ENCODE results near the gene SOHLH1.

SOHLH1 gene

DNA sequence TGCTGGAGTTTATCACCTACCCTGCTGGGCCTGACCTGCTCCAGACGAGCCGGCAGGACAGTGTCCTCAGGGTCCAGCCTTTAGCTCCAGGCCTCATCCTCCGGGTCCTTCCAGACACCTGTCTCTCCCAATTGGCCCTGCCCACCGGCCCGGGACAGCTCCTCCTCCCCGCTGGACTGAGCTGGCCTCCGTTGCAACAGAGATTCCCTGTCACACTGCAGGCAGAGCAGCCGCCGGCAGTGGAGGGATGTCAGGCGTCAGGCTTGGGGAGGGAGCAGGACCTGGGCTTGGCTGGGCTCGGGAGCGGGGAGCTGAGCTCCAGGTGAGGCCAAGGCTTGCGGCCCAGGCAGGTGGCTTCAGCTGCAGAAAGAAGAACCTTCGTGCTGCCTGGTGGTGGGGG lies 4.4 kb upstream of the SOHLH1 start:
- DNase-seq (ENCODE audit: low spot score): no peak

DNA sequence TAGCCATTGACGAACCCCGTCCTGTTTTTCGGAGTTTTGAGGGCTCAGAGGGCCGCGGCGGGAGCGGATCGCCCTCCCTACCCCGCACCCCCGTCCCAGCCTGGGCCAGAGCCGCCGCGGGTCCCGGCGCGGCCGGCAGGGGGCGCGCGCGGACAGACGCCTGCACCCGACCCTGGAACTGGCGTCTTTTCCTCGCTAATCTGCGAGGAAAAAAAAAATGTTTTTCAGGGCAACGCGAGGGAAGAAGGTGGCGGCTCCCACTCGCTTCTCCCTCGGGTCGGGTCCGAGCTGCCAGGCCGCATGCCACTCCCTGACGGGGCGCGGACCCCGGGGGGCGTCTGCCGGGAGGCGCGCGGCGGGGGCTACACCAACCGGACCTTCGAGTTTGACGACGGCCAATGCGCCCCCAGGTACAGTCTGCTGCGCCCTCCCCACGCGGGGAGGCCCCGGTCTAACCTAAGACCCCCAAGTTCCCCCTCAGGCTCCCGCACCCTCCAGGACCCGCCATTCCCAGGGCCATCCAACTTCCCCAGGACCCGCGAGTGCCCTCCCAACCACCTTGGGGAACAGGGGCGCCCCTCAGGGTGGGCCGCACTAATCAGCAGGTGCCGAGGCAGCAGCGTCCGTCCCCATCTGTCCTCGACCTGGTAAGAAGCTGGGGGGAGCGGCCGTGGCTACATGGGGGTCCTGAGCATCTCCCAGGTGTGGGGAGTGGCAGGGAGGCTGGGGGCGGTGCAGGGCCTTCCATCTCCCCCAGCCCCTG lies 2.9 kb upstream of the SOHLH1 start, which contains the start of gene KCNT1:
Gene KCNT1 (plus strand): TSS at position 227 of the 763 bp plus-strand sequence. CDS start 74 bp downstream, at position 301.
- peak; percentile 23 for DNase-seq (ENCODE audit: low spot score)

DNA sequence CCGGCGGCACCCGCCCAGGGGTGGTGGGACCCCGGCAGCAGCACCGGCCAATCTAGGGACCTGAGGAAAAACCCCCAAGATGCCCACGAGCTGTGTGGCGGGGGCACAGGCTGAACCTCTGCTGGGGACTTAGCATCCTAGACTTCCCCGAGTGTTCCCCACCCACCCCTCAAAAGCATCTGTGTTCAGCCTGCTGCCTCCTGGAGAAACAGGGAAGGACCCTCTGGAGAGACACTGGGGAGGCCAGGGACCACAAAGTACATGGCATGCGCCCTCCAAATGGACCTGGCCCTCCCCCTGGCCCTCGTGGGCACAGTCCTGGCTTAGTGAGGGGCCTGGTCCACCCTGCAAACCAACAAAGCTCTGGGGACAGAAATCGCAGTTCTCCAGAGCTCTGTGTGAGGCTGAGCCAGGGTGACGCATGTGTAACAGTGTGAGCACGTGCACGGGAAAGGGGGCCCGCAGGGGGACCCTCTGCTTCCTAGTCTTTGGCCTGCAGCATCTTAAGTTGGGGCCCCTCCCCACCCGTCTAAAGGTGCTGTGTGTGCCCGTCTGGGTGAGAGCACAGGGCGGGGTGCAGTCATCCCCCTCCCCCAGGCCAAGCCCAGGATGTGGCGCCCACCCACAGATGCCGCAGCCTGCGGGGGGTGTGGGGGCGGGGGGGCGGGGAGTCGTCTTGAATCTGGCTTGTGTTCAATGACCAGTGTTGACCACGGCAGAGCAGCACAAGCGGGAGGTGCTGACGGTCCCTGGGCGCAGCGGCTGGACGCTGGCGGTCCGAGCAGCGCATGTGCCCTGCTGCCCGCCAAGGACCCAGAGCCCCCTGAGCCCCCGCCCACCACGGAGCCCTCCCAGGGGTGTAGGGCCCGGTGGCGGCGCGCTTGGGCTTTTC lies 2.0 kb upstream of the SOHLH1 start:
- no peak for DNase-seq (ENCODE audit: low spot score)

DNA sequence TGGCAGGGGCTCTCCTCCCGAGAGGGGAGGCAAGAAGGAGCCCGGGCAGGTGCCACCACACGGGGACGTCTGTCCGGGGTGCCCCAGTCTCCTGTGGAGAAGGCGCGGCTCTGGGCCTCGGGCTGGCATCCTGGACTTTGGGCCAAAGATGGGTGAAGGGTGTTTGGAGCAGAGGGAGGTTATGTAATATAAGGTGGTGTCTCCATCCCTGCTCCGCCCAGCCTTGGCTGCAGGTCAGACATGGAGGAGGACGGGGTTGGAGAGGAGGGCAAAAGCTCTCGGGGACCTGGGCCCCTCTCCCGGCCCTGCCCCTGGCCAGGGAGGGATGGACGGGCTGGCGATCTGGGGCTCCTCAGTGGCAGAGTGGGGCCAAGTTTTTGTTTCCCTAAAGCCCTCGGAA lies 1.2 kb upstream of the SOHLH1 start:
- DNase-seq (ENCODE audit: low spot score): no peak

DNA sequence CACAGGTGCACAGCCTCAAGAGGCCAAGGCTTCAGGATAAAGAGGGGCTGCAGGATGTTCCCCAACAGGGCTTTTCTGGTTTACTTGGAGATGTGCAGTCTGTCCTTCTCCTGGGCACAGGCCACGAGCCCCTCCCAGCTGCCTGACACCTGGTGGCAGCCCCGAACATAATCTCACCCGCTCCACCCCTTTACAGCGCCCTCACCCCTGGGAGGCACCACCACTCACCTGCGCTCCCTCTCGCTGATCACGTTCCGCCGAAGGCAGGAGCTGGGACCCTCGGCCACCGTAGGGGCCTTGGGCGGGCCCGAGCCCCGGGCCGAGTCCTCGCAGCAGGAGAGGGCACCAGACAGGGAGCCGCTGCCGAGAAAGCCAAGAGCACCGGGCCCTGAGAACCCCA lies 514 bp downstream of the SOHLH1 start:
- no peak for DNase-seq (ENCODE audit: low spot score)

DNA sequence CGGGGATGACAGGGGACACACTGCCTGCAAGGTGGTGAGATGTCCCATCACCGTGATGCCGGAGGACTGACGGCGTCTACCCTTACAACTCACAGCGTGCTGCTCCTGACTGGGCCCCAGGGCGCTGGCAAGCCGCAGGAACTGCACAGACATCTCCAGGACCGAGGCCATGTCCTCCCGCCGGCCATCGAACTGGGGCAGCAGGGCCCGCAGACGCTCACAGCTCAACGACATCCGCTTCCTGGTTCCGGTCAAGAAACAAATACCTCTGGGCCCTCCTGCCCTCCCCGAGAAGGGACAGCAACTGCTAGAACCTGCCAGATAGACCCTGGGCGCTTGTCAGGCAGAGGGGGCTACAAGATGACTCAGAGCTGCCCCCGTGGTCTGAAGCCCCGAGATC lies 1.0 kb downstream of the SOHLH1 start:
- DNase-seq (ENCODE audit: low spot score): no peak

DNA sequence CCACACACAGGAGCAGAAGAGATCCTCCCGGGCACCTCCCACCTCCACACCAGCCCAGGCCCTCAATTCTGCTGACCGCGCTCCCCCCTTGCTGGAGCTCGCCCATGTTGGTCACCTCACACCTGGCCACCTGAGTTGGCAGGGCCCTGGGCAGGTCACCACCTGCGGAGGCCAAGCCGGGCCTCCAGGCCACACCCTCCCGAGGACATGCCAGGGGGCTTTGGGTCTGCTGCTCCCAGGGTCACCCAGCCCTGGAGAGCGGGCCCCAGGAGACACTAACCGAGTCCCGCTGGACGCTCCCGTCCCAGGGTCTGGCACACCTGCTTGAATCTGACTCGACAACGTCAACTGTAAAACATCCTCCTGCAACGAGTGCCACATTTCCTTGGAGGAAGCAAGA lies 2.1 kb downstream of the SOHLH1 start:
- DNase-seq (ENCODE audit: low spot score): no peak

DNA sequence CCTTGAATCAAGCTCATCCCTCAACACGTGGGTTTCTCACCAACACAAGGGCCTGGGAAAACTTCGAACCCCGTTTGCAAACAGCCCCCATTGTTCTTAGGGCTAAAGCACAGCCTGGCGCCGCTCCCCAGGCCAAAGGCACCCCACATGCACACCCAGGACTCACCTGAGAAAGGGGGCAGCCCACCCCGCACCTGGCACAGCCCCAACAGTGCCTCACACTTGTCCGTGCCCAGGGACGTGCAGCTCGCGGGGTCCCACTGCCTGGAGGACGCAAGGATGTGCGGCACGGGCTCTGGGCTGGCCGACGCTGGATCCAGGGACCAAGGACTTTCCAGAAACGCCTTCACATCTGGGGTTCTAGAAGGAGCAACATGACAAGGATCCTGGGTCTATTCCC lies 2.8 kb downstream of the SOHLH1 start:
- no peak for DNase-seq (ENCODE audit: low spot score)

DNA sequence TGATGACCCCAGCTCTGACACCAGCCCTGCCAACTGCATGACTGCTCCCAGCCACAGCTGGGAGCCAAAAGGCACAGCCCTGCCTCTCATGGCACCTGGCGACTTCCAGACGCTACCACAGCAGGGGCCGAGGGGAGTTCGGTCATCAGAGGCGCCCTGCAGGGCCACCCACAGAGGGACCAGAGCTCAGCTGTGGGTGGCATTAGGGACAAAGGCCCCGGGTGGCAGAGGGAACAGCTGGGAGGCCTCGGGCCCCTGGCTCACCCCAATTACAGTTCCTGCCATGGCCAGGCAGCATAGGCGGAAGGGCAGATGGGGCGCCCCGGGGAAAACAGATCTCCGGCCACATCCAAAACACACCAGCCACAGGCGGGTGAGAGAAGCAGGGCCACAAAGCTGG lies 3.6 kb downstream of the SOHLH1 start:
- no peak for DNase-seq (ENCODE audit: low spot score)

DNA sequence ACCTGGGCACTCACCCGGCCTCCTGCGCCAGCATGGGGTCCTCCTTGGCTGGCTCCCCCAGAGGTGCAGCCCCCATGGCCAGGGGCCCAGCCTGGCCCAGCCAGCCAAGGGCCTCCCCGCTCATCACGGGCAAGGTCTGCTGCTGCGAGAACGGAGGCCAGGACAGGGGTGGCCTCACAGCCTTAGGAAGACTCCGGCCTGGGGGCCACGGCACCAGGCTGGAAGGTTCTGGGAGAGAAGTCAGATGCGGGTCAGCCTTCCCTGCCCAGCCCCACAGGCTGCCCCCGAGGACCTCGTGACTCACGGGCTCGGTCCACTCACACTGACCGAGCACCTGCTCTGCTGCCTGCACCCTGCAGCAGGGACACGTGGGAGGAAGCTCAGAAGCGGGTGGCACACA lies 4.2 kb downstream of the SOHLH1 start:
- no peak for DNase-seq (ENCODE audit: low spot score)

DNA sequence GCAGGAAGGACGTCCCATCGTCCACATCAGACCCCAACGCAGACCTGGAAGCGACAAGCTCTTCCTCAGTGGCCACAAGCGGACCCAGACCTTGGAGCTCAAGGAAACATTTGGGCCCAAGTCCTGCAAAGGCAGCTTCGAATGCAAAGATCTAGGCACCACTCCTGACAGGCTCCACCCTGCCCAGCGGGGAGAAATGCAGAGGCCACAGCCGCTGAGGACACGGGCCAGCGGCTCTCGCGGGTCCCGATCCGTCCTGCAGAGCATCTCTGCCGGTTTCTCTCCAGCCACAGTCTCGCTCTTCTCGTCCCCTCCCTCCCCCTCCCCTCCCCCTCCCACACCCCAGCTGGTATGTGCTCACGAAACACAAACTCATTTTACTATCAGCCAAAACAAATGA lies 4.9 kb downstream of the SOHLH1 start:
- DNase-seq (ENCODE audit: low spot score): no peak

DNA sequence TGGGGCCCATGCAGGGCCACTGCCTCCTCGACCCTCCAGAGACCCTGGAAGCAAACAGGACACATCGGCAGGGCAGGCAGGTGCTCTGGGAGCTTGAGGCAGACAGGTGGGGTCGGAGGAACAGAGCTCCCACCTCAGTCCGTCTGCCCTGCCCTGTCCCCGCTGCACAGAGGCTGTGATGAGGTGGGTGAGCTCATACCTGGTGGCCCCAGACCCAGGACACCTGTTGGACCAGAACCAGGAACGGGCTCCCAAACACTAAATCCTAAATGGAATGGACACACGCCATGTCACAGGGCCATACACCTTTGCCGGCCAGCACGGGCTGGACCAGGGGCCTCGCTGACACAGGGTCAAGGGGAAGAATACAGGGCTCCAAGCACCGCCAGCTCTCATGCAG lies 5.5 kb downstream of the SOHLH1 start:
- DNase-seq (ENCODE audit: low spot score): no peak

DNA sequence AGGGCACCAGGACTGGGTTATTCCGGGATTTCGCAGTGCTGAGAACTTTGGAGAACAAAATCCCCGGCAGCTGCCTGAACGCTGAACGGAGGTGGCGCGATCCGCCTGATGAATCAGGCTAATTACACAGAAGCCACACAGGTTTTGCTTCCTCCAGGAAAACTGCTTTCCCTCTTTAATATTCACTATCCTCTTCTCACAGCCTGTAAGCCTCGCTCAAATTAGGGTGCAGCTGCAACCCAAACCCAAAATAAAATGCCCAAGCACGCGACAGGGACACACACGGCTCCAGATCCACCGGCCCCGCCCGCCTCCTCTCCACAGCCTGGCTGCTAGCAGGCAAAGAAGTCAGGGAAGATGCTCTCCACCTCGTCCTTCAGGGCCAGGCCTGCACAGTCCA lies 6.0 kb downstream of the SOHLH1 start:
- DNase-seq (ENCODE audit: low spot score): no peak

DNA sequence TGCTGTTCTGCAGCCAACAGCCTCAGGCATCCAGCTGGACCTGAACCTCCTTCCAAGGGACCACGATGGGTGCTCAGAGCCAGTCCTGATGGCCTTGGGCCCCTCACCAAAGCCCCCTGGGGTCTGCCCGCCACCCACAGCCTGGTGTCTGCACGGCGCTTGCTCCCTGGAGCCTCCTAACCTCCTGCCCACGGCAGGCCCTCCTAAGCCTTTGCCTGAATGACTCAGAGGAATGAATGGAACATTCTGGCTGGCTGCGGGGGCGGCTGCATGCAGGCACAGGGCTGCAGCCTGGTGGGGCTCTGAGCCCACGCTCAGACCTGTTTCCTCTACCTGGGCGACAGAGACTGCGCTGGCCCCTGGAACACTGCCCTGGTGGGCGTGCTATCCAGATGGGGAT lies 6.9 kb downstream of the SOHLH1 start:
- no peak for DNase-seq (ENCODE audit: low spot score)

DNA sequence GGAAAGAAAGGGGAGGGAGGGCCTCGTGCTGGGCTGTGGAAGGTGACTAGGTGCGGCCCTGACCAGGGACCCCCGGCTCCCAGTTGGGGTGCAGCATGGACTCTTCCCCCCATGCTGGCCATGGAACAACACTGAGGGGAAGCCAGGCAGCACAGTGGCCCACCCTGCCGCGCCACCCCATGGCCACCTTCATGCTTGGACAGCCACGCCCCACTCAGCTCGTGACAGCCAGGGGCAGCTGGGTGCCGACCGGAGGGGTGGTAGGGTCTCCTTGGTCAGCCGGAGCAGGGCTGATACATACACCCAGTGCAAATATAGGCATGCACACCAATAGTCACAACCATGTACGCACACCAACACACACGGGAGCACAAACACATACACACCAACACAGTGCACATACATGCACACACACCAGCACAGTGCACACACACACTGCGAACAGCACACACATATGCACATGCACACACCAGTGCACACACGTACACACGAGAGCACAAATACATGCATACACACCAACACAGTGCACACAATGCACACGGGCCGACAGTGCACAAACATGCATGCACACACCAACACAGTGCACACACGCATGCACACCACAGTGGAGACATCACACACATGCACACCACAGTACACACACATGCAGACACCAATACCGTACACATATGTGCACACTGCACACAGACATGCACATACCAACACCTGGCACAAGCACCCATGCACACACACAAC lies 8.3 kb downstream of the SOHLH1 start:
- no peak for DNase-seq (ENCODE audit: low spot score)

DNA sequence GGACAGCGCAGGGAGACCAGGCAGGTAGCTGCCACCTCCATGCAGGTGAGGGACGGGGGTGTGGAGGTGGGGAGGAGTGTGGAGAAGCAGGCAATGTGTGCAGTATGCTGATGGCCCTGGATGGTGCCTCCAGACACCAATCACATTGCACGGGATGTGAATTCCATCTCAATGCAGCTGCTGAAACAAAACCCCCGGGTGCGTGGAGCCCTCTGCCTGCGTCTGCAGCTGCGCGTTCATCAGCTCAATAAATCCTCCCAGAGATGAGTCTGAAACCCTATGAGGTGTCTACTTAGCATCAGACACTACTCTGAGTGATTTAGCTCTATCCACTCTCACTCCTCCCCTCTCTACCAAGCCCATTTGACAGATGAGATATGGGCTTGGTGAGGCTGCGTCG lies 10.3 kb downstream of the SOHLH1 start:
- DNase-seq (ENCODE audit: low spot score): no peak

DNA sequence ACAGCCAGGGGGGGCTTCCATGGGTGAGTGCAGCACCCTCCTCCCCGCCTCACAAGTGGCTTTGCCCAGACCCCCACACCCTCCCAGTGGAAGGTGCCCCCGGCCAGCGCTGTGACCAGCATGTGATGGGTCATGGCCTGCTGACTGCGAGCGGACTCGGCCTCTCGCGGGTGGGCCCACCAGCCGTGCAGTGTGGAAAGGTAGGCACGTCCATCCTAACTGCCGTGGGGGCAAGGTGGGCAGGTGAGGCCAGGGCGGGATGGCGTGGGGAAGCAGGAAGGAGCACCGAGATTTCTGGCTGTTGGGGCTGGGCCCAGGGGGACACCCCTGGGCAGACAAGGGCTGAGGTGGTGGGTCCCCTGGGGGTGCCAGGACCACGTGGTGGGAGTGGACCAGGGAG lies 12.1 kb downstream of the SOHLH1 start:
- DNase-seq (ENCODE audit: low spot score): no peak

DNA sequence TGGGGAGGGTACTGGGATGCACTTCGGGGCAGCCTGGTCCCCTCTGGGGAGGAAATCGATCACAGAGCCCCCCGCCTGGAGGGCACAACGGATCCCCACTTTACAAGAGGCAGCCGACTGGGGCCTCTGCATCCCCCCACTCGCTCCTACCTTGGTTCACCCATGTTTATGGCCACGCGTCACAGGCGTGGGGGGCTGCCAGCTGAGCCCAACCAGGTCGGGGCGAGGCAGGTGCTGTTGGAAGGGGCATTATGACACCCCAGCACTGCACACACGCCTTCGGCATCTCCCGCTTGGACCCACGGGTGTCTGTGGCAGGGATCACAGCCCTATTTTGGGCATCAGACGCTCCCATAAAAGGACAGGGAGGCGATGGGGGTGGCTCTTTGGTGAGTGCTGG lies 14.6 kb downstream of the SOHLH1 start:
- no peak for DNase-seq (ENCODE audit: low spot score)

DNA sequence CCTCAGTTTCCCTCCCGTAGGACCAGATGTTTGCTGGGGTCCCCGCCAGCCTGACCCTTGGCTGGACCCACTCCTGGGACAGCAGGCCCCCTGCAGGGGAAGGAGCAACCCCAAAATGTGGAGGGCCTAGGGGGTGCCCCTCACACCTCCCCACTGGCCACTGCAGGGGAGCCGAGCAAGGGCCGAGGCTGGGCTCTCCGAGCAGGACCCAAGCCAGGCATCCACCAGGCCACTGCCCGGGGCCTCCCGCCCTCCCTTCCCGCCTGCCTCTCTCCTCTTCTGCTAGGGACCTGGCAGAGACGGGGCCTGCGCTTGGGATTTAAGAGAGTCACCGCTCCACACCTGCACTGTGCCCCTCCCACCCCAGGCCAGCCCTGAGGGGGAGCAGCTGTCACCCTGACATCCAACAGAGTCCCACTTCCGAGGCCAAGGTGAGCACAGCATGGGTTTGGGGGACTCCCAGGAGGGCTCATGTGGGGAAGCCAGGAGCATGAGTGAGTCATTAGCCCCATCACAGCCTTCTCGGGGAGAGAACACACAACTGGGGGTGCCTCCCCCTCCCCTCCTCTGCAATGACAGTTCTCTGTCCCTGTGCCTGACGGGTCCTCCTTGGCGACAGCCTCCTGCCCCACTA lies 15.8 kb downstream of the SOHLH1 start:
- no peak for DNase-seq (ENCODE audit: low spot score)

DNA sequence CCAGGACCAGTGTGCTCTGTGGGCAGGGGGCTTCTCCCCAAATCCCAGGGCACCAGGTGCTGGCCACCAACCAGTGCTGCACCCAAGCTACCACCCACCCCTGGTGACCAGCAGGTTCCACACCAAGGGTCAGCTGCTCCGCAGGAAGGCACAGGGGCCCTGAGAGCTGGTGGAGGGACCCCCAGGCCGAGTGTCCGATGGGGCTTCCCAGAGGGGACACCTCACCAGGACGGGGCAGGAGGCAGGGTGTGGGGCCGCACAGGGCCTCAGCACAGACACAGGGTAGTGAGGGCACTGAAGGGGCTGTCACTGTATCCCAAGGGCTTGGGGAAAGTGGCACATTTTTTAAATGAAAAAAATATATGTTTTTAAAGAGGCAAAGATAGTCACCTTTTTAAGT lies 18.1 kb downstream of the SOHLH1 start:
- no peak for DNase-seq (ENCODE audit: low spot score)

DNA sequence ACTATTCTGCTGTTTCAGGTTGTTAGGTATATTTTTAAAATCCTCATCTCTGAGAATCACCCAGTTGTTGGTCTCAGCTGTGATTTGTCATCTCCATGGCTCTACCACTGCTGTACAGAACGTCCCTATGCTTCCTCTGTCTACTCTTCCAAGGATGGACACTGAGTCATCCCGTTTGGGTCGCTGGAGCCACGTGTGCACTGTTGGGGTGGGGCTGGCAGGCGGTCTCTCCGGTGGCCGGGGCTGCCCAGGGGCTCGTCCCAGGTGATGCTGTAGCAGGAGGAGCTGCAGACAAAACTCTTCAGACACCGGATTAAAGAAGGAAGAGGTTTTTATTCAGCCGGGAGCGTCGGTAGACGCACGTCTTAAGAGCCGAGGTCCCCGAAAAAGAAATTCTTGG lies 19.2 kb downstream of the SOHLH1 start:
- no peak for DNase-seq (ENCODE audit: low spot score)
